GM23338 (cell line): ENCODE data around the gene CRYL1. TPM values are rescaled to one million over a fixed set of nuclear protein-coding genes. Genes with fewer than 3 reads are reported as not detected.

ENCODE experiments used
- ATAC-seq: fragments of 200-7000 bp; cut with Tn5 transposase; 3 replicates; pipeline ENCODE4 v1.9.1; 2020
- DNase-seq: peaks from one replicate; pipeline ENCODE4 v3.0.0-alpha.2; 2015; ENCODE audit warnings: low spot score
- H2AFZ ChIP-seq: fragments of 200-600 bp; sonication (generic); 2 replicates; pipeline ENCODE4 v1.8.0; 2016; ENCODE audit warnings: antibody characterized with exemption, mild to moderate bottlenecking, moderate library complexity
- H3F3A ChIP-seq: fragments of 200-600 bp; sonication (generic); replicated peaks from 2 replicates; pipeline ENCODE4 v1.8.0; 2017; ENCODE audit warnings: antibody characterized with exemption, mixed run types, low read depth
- H3K27ac ChIP-seq: fragments of 200-600 bp; sonication (generic); 2 replicates; pipeline ENCODE4 v1.6.1; 2016; ENCODE audit warnings: low read depth
- H3K27me3 ChIP-seq: fragments of 200-600 bp; sonication (generic); 2 replicates; pipeline ENCODE4 v1.8.0; 2016; ENCODE audit warnings: mild to moderate bottlenecking, mixed run types, moderate library complexity; ENCODE audit not compliant: insufficient read depth
- H3K36me3 ChIP-seq: fragments of 200-600 bp; sonication (generic); 2 replicates; pipeline ENCODE4 v1.8.0; 2016; ENCODE audit warnings: mild to moderate bottlenecking; ENCODE audit not compliant: insufficient read depth
- H3K4me1 ChIP-seq: fragments of 200-600 bp; sonication (generic); 2 replicates; pipeline ENCODE4 v1.8.0; 2016; ENCODE audit warnings: mild to moderate bottlenecking, moderate library complexity; ENCODE audit not compliant: insufficient read depth
- H3K4me2 ChIP-seq: fragments of 200-600 bp; sonication (generic); 2 replicates; pipeline ENCODE4 v1.7.1; 2017; ENCODE audit warnings: mixed run types
- H3K4me3 ChIP-seq: fragments of 200-600 bp; sonication (generic); 2 replicates; pipeline ENCODE4 v1.6.1; 2016; ENCODE audit warnings: mixed run types
- H3K79me2 ChIP-seq: fragments of 200-600 bp; sonication (generic); replicated peaks from 2 replicates; pipeline ENCODE4 v1.8.0; 2017; ENCODE audit warnings: mild to moderate bottlenecking; ENCODE audit not compliant: insufficient read depth
- H3K9me2 ChIP-seq: fragments of 200-600 bp; sonication (generic); 2 replicates; pipeline ENCODE4 v1.8.0; 2017; ENCODE audit not compliant: insufficient read depth
- H4K20me1 ChIP-seq: fragments of 200-600 bp; sonication (generic); replicated peaks from 2 replicates; pipeline ENCODE4 v1.8.0; 2017; ENCODE audit warnings: mild to moderate bottlenecking; ENCODE audit not compliant: insufficient read depth
- H3K27ac Mint-ChIP-seq: 2 replicates; pipeline ENCODE4 v1.8.0; 2020; ENCODE audit warnings: inconsistent platforms, mild to moderate bottlenecking, moderate library complexity, mixed read lengths
- H3K27me3 Mint-ChIP-seq: 3 replicates; pipeline ENCODE4 v1.8.0; 2022; ENCODE audit warnings: low read depth, mild to moderate bottlenecking, moderate library complexity, mixed read lengths, inconsistent platforms; ENCODE audit not compliant: insufficient read depth, poor library complexity
- H3K36me3 Mint-ChIP-seq: 3 replicates; pipeline ENCODE4 v1.8.0; 2021; ENCODE audit warnings: low read depth, mild to moderate bottlenecking, inconsistent platforms, moderate library complexity, mixed read lengths
- H3K4me1 Mint-ChIP-seq: 3 replicates; pipeline ENCODE4 v1.8.0; 2020; ENCODE audit warnings: mild to moderate bottlenecking, inconsistent platforms, mixed read lengths
- H3K4me3 Mint-ChIP-seq: 3 replicates; pipeline ENCODE4 v1.8.0; 2021; ENCODE audit warnings: moderate library complexity, mild to moderate bottlenecking, inconsistent platforms, mixed read lengths
- H3K9me3 Mint-ChIP-seq: 3 replicates; pipeline ENCODE4 v1.8.0; 2020; ENCODE audit warnings: moderate library complexity, mild to moderate bottlenecking, inconsistent platforms, mixed read lengths
- CREB1 ChIP-seq: fragments of 250-450 bp; sonication (Bioruptor Pico); IDR thresholded peaks from 2 replicates; pipeline ENCODE4 v1.5.0; 2020; ENCODE audit warnings: low read depth, mild to moderate bottlenecking, moderate library complexity
- EZH2 ChIP-seq: fragments of 200-600 bp; sonication (generic); IDR thresholded peaks from one replicate; pipeline ENCODE4 v1.8.0; 2017; ENCODE audit warnings: antibody characterized with exemption, mild to moderate bottlenecking, low read depth; ENCODE audit not compliant: unreplicated experiment
- EZH2phosphoT487 ChIP-seq: fragments of 200-600 bp; sonication (generic); IDR thresholded peaks from one replicate; pipeline ENCODE4 v1.8.1; 2018; ENCODE audit warnings: antibody characterized with exemption; ENCODE audit not compliant: unreplicated experiment
- JUNB ChIP-seq: IDR thresholded peaks from one replicate; pipeline ENCODE4 v1.6.1; 2016; ENCODE audit warnings: antibody characterized with exemption; ENCODE audit not compliant: unreplicated experiment
- NANOG ChIP-seq: IDR thresholded peaks from 2 replicates; pipeline ENCODE4 v1.6.1; 2016; ENCODE audit warnings: antibody characterized with exemption, borderline replicate concordance
- POLR2AphosphoS5 ChIP-seq: IDR thresholded peaks from 2 replicates; pipeline ENCODE4 v1.6.1; 2016; ENCODE audit warnings: antibody characterized with exemption, low read depth
- STAT1 ChIP-seq: IDR thresholded peaks from one replicate; pipeline ENCODE4 v1.6.1; 2016; ENCODE audit warnings: antibody characterized with exemption; ENCODE audit not compliant: unreplicated experiment
- ZNF114 ChIP-seq: fragments of 250-450 bp; sonication (Bioruptor Pico); IDR thresholded peaks from 2 replicates; pipeline ENCODE4 v1.5.0; 2020; ENCODE audit warnings: mild to moderate bottlenecking, moderate library complexity
- ZNF331 ChIP-seq: fragments of 250-450 bp; sonication (Bioruptor Pico); IDR thresholded peaks from 2 replicates; pipeline ENCODE4 v1.5.0; 2020; ENCODE audit warnings: low read depth, mild to moderate bottlenecking, moderate library complexity
- polyA plus RNA-seq: library from polyadenylated mRNA; unstranded; fragments of >200 nt; fragmentation: Nextera tagmentation; extraction: Ambion mirVana; gene quantifications from 2 replicates; pipeline ENCODE4 v1.2.1, GENCODE V29; 2016
- total RNA-seq: library from RNA; depleted of rRNA; stranded (reverse); fragments of >200 nt; shearing (Covaris generic); gene quantifications from 2 replicates; pipeline ENCODE4 v1.2.3, GENCODE V29; 2014
- TF ChIP-seq, protein P1 (sequence below): IDR thresholded peaks from 2 replicates; pipeline ENCODE4 v1.6.1; 2016; ENCODE audit warnings: antibody characterized with exemption
- TF ChIP-seq, protein P2 (sequence below): IDR thresholded peaks from one replicate; pipeline ENCODE4 v1.6.1; 2018; ENCODE audit warnings: antibody characterized with exemption; ENCODE audit not compliant: unreplicated experiment
- TF ChIP-seq, protein P3 (sequence below): fragments of 250-450 bp; sonication (Bioruptor Pico); IDR thresholded peaks from 2 replicates; pipeline ENCODE4 v1.5.0; 2020; ENCODE audit warnings: mild to moderate bottlenecking, moderate library complexity
- TF ChIP-seq, protein P4 (sequence below), 2 experiments: fragments of 200-600 bp in 1 of 2; sonication (generic) in 1 of 2; conservative IDR thresholded peaks; 2 replicates each; pipeline versions ENCODE4 v1.5.1 to v1.6.1; 2016 to 2017; ENCODE audit warnings: antibody characterized with exemption in 2 of 2, low read depth in 2 of 2, mild to moderate bottlenecking in 2 of 2, moderate library complexity in 1 of 2

CRYL1 gene
- total and polyA plus RNA-seq, 2 experiments from 2014 or later = 2.2 to 2.6 TPM

DNA sequence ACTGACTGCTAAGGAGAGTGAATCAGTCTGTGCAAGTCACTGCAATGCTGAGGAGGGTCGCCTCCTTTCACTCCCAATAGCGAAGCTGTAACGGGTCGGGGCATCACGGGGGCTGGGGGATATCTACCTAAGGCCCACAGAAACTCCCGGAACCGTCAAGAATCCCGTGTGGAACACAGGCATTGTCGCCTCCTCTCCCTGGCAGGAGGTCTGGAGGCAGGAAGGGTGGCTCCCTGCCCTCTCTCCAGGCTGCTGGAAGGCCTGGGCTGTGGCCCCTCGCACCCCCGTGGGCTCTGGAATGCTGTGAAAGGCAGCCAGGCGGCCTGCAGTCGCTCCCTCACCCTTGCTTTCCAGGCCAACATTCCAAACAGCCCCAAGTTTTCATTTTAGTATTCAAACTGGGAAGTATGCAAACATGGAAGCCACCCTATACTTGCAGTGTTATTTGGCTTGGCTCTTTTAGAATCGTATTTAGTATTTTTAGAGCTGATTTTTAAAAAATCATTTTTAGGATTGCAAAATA is 109.4 kb downstream of the CRYL1 start:
- H3K4me2 ChIP-seq = no peak overlapping the region
- TF ChIP-seq EZH2 (no peak), ZNF331 (CRISPR knock-in tag) (no peak), NANOG (no peak), CREB1 (CRISPR knock-in tag) (no peak), STAT1 (no peak), ZNF114 (CRISPR knock-in tag) (no peak), POLR2AphosphoS5 (no peak), EZH2phosphoT487 (no peak), JUNB (no peak)
- TF ChIP-seq, protein P1, sequence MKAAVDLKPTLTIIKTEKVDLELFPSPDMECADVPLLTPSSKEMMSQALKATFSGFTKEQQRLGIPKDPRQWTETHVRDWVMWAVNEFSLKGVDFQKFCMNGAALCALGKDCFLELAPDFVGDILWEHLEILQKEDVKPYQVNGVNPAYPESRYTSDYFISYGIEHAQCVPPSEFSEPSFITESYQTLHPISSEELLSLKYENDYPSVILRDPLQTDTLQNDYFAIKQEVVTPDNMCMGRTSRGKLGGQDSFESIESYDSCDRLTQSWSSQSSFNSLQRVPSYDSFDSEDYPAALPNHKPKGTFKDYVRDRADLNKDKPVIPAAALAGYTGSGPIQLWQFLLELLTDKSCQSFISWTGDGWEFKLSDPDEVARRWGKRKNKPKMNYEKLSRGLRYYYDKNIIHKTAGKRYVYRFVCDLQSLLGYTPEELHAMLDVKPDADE = no peak
- TF ChIP-seq, protein P2, sequence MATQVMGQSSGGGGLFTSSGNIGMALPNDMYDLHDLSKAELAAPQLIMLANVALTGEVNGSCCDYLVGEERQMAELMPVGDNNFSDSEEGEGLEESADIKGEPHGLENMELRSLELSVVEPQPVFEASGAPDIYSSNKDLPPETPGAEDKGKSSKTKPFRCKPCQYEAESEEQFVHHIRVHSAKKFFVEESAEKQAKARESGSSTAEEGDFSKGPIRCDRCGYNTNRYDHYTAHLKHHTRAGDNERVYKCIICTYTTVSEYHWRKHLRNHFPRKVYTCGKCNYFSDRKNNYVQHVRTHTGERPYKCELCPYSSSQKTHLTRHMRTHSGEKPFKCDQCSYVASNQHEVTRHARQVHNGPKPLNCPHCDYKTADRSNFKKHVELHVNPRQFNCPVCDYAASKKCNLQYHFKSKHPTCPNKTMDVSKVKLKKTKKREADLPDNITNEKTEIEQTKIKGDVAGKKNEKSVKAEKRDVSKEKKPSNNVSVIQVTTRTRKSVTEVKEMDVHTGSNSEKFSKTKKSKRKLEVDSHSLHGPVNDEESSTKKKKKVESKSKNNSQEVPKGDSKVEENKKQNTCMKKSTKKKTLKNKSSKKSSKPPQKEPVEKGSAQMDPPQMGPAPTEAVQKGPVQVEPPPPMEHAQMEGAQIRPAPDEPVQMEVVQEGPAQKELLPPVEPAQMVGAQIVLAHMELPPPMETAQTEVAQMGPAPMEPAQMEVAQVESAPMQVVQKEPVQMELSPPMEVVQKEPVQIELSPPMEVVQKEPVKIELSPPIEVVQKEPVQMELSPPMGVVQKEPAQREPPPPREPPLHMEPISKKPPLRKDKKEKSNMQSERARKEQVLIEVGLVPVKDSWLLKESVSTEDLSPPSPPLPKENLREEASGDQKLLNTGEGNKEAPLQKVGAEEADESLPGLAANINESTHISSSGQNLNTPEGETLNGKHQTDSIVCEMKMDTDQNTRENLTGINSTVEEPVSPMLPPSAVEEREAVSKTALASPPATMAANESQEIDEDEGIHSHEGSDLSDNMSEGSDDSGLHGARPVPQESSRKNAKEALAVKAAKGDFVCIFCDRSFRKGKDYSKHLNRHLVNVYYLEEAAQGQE = no peak
- TF ChIP-seq, protein P3, sequence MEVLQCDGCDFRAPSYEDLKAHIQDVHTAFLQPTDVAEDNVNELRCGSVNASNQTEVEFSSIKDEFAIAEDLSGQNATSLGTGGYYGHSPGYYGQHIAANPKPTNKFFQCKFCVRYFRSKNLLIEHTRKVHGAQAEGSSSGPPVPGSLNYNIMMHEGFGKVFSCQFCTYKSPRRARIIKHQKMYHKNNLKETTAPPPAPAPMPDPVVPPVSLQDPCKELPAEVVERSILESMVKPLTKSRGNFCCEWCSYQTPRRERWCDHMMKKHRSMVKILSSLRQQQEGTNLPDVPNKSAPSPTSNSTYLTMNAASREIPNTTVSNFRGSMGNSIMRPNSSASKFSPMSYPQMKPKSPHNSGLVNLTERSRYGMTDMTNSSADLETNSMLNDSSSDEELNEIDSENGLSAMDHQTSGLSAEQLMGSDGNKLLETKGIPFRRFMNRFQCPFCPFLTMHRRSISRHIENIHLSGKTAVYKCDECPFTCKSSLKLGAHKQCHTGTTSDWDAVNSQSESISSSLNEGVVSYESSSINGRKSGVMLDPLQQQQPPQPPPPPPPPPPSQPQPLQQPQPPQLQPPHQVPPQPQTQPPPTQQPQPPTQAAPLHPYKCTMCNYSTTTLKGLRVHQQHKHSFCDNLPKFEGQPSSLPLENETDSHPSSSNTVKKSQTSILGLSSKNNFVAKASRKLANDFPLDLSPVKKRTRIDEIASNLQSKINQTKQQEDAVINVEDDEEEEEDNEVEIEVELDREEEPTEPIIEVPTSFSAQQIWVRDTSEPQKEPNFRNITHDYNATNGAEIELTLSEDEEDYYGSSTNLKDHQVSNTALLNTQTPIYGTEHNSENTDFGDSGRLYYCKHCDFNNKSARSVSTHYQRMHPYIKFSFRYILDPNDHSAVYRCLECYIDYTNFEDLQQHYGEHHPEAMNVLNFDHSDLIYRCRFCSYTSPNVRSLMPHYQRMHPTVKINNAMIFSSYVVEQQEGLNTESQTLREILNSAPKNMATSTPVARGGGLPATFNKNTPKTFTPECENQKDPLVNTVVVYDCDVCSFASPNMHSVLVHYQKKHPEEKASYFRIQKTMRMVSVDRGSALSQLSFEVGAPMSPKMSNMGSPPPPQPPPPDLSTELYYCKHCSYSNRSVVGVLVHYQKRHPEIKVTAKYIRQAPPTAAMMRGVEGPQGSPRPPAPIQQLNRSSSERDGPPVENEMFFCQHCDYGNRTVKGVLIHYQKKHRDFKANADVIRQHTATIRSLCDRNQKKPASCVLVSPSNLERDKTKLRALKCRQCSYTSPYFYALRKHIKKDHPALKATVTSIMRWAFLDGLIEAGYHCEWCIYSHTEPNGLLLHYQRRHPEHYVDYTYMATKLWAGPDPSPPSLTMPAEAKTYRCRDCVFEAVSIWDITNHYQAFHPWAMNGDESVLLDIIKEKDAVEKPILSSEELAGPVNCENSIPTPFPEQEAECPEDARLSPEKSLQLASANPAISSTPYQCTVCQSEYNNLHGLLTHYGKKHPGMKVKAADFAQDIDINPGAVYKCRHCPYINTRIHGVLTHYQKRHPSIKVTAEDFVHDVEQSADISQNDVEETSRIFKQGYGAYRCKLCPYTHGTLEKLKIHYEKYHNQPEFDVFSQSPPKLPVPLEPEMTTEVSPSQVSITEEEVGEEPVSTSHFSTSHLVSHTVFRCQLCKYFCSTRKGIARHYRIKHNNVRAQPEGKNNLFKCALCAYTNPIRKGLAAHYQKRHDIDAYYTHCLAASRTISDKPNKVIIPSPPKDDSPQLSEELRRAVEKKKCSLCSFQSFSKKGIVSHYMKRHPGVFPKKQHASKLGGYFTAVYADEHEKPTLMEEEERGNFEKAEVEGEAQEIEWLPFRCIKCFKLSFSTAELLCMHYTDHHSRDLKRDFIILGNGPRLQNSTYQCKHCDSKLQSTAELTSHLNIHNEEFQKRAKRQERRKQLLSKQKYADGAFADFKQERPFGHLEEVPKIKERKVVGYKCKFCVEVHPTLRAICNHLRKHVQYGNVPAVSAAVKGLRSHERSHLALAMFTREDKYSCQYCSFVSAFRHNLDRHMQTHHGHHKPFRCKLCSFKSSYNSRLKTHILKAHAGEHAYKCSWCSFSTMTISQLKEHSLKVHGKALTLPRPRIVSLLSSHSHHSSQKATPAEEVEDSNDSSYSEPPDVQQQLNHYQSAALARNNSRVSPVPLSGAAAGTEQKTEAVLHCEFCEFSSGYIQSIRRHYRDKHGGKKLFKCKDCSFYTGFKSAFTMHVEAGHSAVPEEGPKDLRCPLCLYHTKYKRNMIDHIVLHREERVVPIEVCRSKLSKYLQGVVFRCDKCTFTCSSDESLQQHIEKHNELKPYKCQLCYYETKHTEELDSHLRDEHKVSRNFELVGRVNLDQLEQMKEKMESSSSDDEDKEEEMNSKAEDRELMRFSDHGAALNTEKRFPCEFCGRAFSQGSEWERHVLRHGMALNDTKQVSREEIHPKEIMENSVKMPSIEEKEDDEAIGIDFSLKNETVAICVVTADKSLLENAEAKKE (CRISPR knock-in tag) = no peak
- TF ChIP-seq, protein P4, sequence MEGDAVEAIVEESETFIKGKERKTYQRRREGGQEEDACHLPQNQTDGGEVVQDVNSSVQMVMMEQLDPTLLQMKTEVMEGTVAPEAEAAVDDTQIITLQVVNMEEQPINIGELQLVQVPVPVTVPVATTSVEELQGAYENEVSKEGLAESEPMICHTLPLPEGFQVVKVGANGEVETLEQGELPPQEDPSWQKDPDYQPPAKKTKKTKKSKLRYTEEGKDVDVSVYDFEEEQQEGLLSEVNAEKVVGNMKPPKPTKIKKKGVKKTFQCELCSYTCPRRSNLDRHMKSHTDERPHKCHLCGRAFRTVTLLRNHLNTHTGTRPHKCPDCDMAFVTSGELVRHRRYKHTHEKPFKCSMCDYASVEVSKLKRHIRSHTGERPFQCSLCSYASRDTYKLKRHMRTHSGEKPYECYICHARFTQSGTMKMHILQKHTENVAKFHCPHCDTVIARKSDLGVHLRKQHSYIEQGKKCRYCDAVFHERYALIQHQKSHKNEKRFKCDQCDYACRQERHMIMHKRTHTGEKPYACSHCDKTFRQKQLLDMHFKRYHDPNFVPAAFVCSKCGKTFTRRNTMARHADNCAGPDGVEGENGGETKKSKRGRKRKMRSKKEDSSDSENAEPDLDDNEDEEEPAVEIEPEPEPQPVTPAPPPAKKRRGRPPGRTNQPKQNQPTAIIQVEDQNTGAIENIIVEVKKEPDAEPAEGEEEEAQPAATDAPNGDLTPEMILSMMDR (conservative IDR thresholded peaks at IDR 0.05; ENCODE audit: low read depth in 2 of 2) = no peak
- H3K27me3 Mint-ChIP-seq = peaks cover 14% of the 10 kb centered on the region
- H3K4me3 Mint-ChIP-seq = no peak overlapping the region
- H3K4me1 Mint-ChIP-seq = peaks cover 26% of the 10 kb centered on the region
- H4K20me1 ChIP-seq = no peaks in the 10 kb centered on the region
- no peaks in the 10 kb centered on the region for H3K36me3 ChIP-seq
- H3K4me3 ChIP-seq = no peak overlapping the region
- peaks cover 26% of the 10 kb centered on the region for H3K4me1 ChIP-seq
- 0 out of 2 replicates have a peak, but pooled peaks cover 3% of the 10 kb centered on the region for H3K9me2 ChIP-seq
- no peak overlapping the region for H3K27ac Mint-ChIP-seq
- no peak overlapping the region; the same call in 1 of the 2 replicates for H2AFZ ChIP-seq
- H3K36me3 Mint-ChIP-seq = no peaks in the 10 kb centered on the region
- no peak for DNase-seq
- no peaks in the 10 kb centered on the region; the same call in 1 of the 2 replicates for H3F3A ChIP-seq
- peaks cover 40% of the 10 kb centered on the region for H3K27me3 ChIP-seq
- no peaks in the 10 kb centered on the region for H3K79me2 ChIP-seq
- no peak; the same call in 2 of the 3 replicates for ATAC-seq
- H3K27ac ChIP-seq = no peak overlapping the region
- H3K9me3 Mint-ChIP-seq = peaks cover 2% of the 10 kb centered on the region; the same call in 1 of the 3 replicates
